Endometrial microvascular endothelial cells (primary cell): Measurements from ENCODE around the gene FXYD6. TPM values are rescaled to one million over a fixed set of nuclear protein-coding genes. Genes with fewer than 3 reads are reported as not detected.

Experiments
- in situ Hi-C: cut with HindIII; loops from 2 replicates; pipeline ENCODE4 v1.10.0; 2017; ENCODE audit warnings: low sequenced_read_pairs, low pct_unique_long_range_greater_than_20kb; ENCODE audit errors: inconsistent ontology term
- total RNA-seq: library from RNA; depleted of rRNA; stranded (reverse); fragments of >200 nt; gene quantifications from one replicate; pipeline ENCODE4 v1.2.3, GENCODE V29; 2015; ENCODE audit errors: inconsistent ontology term

The FXYD6 gene
- total RNA-seq, 1 donor from 2014 or later, result 0.84 TPM

- in situ Hi-C loops, result no loop called here
These were observed 18.6 kb downstream of the FXYD6 start for GRCh38 chr11:117857734-117858414.

GRCh38 chr11:117855912-117856651 is 20.4 kb downstream of the FXYD6 start:
- in situ Hi-C loops, result no loop called here

DNA sequence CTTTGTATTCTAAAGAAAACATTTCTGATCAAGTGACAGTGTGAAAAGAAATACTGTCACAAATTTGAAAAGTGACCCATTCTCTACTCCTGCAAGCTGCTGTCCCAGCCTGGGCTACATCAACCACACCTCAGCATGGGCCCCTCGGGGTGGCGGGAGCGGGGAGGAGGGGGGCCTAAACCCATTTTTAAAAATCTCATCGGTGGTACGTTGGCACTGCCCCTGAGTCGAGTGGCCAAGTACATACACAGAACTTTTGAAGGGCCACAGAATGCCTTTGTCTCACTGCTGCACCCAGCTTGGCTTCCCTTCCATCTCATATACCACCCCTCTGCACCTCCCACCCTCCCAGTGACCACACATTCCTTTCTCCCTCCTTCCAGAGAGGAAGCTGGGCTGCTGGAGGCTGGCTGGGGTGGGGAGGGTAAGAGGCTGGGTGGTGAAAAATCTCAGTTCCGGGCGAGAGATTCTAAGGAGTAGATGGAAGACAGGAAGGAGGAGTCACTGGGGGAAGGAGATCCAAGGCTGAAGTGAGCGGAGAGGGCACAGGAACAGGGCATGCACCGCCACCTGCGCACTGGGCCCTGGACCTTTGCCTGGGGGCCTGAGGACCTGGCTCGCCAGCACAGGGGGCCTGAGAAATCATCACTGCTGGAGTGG is 21.1 kb downstream of the FXYD6 start:
- in situ Hi-C loops, result no loop called here

DNA sequence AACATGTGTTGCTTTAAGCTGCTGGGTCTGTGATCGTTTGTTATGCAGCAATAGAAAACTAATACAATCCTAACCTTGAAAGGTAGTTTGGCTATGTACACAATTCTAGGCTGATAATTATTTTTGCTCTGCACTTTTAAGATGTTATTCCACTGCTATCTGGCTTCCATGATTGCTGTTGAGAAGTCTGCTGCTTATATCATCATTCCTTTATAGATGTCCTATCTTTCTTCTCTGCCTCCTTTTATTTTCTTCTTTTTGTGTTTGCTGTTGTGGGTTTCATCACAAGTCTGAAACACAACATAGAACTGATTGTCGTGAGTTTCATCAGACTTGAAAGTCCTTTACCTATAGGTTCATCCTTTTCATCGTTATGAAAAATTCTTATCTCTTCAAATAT is 24.1 kb downstream of the FXYD6 start:
- in situ Hi-C loops, result no loop called here

DNA sequence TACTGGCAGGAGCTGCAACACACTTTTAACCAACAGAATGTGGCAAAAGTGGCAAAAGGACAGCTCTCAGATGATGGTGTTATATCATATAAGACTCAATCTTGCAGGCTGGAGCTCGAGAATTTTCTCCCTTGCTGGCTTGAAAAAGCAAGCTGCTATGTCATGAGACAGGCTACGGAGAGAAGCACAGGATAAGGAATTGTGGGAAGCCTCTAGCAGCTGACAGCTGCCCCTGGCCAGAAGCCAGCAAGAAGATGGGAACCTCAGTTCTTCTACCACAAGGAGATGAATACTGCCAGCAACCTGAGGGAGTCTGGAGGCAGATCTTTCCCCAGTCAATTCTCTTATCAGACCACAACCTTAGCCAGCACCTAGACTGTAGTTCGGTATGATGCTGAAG is 24.6 kb downstream of the FXYD6 start:
- in situ Hi-C loops, result no loop called here

GRCh38 chr11:117851106-117851505 is 25.4 kb downstream of the FXYD6 start:
- in situ Hi-C loops, result no loop called here

- in situ Hi-C loops, result no loop called here
These were observed 26.6 kb downstream of the FXYD6 start for GRCh38 chr11:117849781-117850414.

GRCh38 chr11:117843666-117844484 is 32.6 kb downstream of the FXYD6 start:
- in situ Hi-C loops, result no loop called here

DNA sequence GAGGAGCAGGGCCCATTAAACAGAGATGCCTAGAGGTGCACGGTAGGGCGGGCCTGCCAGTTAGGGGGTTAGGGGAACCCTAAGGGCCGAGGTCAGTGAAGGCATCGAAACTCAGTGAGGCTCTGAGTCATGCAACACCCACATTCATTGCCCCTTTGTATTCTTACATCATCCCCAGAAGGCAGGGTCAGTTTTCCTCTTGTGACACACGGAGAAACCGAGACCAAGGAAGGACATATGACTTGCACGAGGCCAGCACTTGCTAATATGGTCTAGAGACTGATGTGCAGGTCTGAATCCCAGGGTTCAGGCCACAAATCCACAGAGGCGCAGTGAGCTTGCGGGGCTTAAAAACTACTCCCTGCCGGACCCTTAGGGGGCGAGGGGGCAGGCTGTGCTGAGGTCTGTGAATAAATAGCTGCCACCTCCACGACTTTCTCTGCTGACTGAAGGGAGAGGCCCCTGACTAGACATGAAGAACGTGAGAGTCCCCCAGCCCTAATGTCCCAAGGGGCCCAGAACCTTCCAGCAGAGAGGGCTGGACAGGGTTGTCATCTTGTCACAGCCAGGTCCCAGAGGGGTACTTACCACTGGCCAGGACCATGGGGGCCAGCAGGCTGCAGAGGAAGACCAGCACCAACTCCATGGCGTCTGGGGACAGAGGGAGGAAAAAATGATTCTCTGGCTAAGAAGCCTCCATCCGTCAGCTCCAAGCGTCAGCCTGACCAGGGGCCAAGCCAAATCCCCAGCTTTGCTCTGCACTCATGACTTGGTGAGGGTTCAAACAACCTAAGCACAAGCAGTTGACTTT is 34.1 kb downstream of the FXYD6 start:
- in situ Hi-C loops, result no loop called here

GRCh38 chr11:117841551-117842031 is 34.9 kb downstream of the FXYD6 start:
- in situ Hi-C loops, result no loop called here

- in situ Hi-C loops, result no loop called here
These were observed 35.4 kb downstream of the FXYD6 start for GRCh38 chr11:117840881-117841550.

DNA sequence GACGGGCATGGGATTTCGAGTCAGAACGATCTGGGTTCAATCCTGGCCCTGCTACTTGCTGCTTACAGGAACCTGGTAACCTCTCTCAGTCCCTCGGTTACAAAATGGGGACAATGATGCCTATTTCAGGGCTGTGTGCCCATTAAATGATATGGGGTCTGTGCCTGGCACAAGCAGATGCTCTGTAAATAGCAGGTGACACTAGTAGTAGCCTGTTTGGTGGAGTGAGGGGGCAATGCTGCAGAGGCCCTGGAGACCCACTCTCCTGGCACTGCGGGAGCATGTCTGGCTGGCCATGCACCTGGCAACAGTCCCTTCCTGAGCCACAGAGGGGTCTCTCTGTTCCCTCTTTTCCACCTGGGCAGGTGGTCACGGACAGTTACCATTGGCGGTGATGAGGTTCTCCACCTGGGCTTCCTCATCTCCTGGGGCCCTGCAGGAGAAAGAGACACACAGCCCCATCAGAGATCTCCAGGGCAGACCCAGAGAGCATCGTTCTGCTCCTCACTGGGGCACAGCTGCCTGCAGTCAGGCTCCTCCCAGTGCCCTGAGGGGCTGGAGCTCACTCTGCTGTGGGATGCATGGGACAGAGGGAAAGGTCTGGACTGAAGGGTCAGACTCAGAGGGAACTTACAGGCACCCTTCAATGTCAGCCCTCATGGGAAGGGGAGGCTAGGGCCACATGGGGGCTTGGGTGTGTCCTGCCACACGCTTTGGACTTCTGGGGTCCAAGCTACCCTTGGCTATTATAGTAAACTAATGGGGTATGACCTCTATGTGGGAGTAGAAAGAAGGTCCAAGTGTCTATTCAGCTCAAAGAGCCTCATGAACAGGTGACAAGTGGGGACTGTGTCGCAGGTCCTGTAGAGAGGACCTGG is 36.3 kb downstream of the FXYD6 start:
- in situ Hi-C loops, result no loop called here

- in situ Hi-C loops, result no loop called here
These were observed 37.0 kb downstream of the FXYD6 start for GRCh38 chr11:117839380-117839881.

DNA sequence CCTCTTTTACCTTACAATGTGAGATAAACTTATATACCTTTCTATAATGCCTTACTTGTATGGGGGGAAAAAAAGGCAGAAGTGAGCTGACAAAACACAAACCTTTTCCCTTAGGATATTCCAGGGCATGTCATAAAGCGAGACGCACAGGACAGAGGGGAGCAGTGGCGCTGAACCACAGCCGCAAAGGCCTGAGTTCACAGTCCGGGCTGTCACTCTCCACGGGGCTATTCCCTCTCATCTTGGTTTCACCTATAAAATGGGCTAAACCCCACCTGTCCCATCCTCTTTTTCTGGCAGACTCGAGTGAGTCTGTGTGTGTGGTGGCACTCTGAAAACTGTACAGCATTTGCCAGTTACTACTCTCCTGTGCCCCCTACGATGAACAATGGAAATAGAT is 37.6 kb downstream of the FXYD6 start:
- in situ Hi-C loops, result no loop called here

DNA sequence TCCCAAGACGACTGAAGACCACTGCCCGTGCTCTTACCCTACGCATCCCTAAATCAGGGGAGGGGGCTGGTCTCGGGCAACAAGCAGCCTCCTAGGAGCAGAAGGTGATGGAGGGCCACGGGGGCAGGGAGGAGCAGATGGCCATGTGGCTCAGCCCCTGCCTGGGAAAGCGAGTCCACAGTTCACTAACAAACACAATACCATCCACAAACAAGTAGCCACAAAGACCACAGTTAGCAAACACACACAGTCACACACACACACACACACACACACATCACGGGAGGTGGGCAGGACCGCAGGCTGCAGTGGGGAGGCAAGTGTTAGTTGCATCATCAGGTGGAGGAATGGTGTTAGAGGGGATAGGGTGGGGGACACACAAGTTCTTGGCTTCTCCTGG is 38.7 kb downstream of the FXYD6 start:
- in situ Hi-C loops, result no loop called here

- in situ Hi-C loops, result no loop called here
These were observed 39.2 kb downstream of the FXYD6 start for GRCh38 chr11:117837070-117837776.
